Ishikawa (cell line): Measurements from ENCODE around the gene PRTN3.
A peak's percentile ranks its signal among the peaks of the same experiment; 100 is the strongest.

Experiments used
- CEBPB ChIP-seq: IDR thresholded peaks from 2 replicates; pipeline ENCODE4 v1.6.1; 2012
- CREB1 ChIP-seq: IDR thresholded peaks from 2 replicates; pipeline ENCODE4 v1.6.1; 2012; ENCODE audit warnings: low read depth
- EGR1 ChIP-seq: IDR thresholded peaks from 2 replicates; pipeline ENCODE4 v1.6.1; 2012
- EP300 ChIP-seq: IDR thresholded peaks from 2 replicates; pipeline ENCODE4 v1.6.1; 2012; ENCODE audit warnings: borderline replicate concordance
- FOXM1 ChIP-seq: IDR thresholded peaks from 2 replicates; pipeline ENCODE4 v1.6.1; 2012; ENCODE audit warnings: low read depth, borderline replicate concordance
- NFIC ChIP-seq: IDR thresholded peaks from 2 replicates; pipeline ENCODE4 v1.6.1; 2012
- RAD21 ChIP-seq: IDR thresholded peaks from 2 replicates; pipeline ENCODE4 v1.6.1; 2012; ENCODE audit warnings: low read depth
- TAF1 ChIP-seq: IDR thresholded peaks from 2 replicates; pipeline ENCODE4 v1.6.1; 2012; ENCODE audit warnings: low read depth, mild to moderate bottlenecking
- TCF12 ChIP-seq: IDR thresholded peaks from 2 replicates; pipeline ENCODE4 v1.6.1; 2012; ENCODE audit warnings: low read depth
- TEAD4 ChIP-seq: IDR thresholded peaks from 2 replicates; pipeline ENCODE4 v1.6.1; 2012
- YY1 ChIP-seq: IDR thresholded peaks from 2 replicates; pipeline ENCODE4 v1.6.1; 2012; ENCODE audit warnings: low read depth
- ZBTB7A ChIP-seq: IDR thresholded peaks from 2 replicates; pipeline ENCODE4 v1.6.1; 2012; ENCODE audit warnings: low read depth
- TF ChIP-seq, protein P1 (sequence below): IDR thresholded peaks from 2 replicates; pipeline ENCODE4 v1.6.1; 2012
- TF ChIP-seq, protein P2 (sequence below): IDR thresholded peaks from 2 replicates; pipeline ENCODE4 v1.6.1; 2012; ENCODE audit warnings: low read depth, mild to moderate bottlenecking
- TF ChIP-seq, protein P3 (sequence below): IDR thresholded peaks from 2 replicates; pipeline ENCODE4 v1.6.1; 2012

The PRTN3 gene

DNA sequence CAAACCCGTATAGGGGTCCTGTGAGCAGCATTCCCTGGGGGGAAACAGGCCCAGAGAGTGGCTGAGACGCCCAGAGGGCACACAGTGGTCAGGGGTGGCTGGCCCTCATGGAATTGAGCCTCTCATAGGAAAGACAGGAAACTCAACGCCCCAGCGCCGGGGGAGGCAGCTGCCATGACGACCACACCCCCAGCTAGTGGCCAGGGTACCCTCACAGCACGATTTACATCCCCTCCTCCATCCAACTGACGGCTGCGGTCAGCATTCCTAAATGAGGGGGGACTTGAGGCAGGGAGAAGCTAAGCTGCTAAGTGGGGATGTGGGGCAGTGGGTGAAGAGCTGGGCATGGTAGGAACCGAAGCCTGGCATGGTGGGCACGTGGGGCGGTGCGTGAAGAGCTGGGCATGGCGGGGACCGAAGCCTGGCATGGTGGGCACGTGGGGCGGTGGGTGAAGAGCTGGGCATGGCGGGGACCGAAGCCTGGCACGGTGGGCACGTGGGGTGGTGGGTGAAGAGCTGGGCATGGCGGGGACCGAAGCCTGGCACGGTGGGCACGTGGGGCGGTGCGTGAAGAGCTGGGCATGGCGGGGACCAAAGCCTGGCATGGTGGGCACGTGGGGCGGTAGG, 42.2 kb downstream of the PRTN3 start:
- no peak for TF ChIP-seq CEBPB
- TF ChIP-seq, protein P1, sequence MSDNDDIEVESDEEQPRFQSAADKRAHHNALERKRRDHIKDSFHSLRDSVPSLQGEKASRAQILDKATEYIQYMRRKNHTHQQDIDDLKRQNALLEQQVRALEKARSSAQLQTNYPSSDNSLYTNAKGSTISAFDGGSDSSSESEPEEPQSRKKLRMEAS = no peak

DNA sequence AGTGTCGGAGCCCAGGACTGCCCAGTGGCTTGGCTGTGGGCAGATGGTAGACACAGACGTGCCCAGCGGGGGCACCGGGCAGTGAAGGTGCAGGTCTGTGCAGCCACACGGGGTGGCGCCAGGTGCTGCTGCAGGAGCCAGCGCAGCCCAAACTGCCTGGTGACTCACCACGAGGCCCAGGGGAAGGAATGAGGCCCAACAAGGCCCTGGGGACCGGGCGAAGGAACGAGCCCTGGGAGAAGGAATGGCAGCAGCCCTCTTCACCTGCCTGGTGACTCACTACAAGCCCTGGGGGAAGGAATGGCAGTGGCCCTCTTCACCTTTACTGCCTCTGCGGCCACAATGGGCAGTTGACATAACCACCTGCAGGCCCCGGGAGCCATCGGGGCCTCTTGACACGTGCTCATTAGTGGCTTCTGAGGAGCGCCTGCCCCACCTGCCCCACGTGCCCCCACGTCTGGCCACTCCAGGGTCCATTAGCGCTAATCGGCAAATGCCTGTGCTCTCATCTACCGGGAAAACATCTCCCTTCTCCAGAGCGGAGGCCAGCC, 42.9 kb downstream of the PRTN3 start:
- TF ChIP-seq, protein P2, sequence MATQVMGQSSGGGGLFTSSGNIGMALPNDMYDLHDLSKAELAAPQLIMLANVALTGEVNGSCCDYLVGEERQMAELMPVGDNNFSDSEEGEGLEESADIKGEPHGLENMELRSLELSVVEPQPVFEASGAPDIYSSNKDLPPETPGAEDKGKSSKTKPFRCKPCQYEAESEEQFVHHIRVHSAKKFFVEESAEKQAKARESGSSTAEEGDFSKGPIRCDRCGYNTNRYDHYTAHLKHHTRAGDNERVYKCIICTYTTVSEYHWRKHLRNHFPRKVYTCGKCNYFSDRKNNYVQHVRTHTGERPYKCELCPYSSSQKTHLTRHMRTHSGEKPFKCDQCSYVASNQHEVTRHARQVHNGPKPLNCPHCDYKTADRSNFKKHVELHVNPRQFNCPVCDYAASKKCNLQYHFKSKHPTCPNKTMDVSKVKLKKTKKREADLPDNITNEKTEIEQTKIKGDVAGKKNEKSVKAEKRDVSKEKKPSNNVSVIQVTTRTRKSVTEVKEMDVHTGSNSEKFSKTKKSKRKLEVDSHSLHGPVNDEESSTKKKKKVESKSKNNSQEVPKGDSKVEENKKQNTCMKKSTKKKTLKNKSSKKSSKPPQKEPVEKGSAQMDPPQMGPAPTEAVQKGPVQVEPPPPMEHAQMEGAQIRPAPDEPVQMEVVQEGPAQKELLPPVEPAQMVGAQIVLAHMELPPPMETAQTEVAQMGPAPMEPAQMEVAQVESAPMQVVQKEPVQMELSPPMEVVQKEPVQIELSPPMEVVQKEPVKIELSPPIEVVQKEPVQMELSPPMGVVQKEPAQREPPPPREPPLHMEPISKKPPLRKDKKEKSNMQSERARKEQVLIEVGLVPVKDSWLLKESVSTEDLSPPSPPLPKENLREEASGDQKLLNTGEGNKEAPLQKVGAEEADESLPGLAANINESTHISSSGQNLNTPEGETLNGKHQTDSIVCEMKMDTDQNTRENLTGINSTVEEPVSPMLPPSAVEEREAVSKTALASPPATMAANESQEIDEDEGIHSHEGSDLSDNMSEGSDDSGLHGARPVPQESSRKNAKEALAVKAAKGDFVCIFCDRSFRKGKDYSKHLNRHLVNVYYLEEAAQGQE = no peak
- peak; percentile 68 for TF ChIP-seq TCF12
- TF ChIP-seq YY1 = peak; percentile 50; the same call in 1 of the 2 replicates
- peak; percentile 54; the same call in 1 of the 2 replicates for TF ChIP-seq RAD21
- TF ChIP-seq, protein P1 = peak; percentile 81
- no peak for TF ChIP-seq FOXM1

DNA sequence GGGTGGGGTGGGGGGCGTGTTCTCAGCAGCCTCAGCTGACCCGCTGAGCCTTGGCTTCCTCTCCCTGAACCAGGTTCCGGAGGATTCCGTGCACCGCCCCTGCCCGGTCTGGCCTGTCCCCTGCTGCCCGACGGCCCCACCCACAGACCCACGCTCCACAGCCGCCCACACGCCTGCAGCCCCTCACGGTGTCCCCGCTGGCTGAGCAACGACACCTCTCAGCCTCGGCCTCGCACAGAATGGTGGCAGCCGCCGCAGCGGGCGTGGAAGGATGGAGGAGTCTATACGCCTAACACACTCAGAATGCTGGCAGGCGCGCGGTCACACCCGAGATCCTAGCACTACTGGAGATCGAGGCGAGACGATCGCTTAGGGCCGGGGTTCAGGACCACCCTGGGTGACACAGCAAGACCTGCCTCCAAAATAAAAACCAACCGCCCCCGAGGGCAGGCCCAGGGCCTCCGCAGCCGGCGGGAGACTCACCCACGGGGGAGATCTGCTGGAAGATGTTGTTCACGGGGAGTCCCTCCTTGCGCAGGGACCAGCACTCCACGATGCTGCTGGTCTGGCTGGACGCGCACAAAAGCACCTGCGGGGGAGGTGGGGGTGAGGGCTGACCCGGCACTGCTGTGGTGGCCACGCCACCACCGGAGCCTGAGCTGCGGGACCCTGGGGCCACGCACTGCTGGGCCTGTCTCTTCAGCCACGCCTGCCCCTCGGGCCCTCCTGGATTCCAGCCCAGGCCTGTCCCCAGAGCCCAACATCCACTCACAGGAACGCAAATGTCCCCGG, 43.8 kb downstream of the PRTN3 start:
- no peak for TF ChIP-seq CEBPB
- no peak for TF ChIP-seq TEAD4
- no peak for TF ChIP-seq ZBTB7A
- TF ChIP-seq, protein P3, sequence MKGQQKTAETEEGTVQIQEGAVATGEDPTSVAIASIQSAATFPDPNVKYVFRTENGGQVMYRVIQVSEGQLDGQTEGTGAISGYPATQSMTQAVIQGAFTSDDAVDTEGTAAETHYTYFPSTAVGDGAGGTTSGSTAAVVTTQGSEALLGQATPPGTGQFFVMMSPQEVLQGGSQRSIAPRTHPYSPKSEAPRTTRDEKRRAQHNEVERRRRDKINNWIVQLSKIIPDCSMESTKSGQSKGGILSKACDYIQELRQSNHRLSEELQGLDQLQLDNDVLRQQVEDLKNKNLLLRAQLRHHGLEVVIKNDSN = no peak
- TF ChIP-seq CREB1 = no peak
- TF ChIP-seq, protein P1 = no peak

DNA sequence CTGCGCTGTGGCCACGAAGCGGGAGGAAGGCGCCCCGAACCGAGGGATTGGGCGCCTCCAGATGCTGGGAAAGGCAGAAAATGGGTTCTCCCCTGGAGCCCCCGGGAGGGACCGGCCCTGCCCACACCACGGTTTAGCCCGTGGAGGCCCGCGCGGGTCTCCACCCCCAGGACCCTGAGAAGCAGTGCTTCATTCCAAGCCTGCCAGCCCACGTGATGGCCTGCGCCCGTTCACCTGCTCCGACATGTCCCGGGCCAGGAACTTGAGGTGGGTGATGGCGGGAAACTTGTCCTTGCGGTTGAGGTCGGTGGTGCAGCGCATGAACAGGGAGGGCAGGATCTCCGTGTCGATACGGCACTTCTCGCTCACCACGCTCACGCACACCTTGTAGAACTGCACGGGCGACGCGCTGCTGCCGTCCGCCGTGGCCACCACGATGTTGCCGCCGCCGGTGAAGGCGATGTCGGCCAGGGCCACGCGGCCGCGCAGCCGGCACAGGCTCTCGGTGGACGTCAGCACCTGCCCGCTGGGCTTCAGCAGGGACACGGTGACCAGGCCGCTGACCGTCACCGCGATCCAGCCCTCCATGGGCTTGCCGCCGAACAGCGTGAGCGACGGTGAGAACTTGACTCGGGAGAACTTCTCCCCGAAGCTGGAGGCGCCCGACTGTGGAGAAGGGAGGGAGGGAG, 44.9 kb downstream of the PRTN3 start:
- TF ChIP-seq FOXM1 = no peak
- TF ChIP-seq EGR1 = no peak
- TF ChIP-seq TAF1 = no peak
- no peak for TF ChIP-seq RAD21
- no peak for TF ChIP-seq TCF12
- TF ChIP-seq YY1 = no peak
- TF ChIP-seq, protein P1 = no peak

DNA sequence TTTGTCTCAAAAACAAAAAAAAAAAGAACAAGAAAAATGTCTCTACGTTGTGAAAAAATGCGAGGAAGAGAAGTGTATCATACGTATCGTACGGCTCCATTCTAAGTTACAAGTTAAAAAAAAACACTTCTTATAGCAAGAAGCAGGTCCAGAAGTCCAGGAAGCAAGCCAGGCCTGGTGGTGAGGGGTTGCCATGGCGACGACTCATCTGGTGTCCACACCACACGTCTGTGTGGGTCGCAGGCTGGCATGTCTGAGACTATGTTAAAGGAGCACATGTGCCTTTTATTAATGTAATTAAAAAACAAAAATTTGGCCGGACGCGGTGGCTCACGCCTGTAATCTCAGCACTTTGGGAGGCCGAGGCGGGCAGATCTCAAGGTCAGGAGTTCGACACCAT, 46.3 kb downstream of the PRTN3 start:
- TF ChIP-seq, protein P2 = no peak
- TF ChIP-seq EP300 (no peak), TCF12 (no peak), TAF1 (no peak), NFIC (no peak), EGR1 (no peak), TEAD4 (no peak), CREB1 (no peak)

DNA sequence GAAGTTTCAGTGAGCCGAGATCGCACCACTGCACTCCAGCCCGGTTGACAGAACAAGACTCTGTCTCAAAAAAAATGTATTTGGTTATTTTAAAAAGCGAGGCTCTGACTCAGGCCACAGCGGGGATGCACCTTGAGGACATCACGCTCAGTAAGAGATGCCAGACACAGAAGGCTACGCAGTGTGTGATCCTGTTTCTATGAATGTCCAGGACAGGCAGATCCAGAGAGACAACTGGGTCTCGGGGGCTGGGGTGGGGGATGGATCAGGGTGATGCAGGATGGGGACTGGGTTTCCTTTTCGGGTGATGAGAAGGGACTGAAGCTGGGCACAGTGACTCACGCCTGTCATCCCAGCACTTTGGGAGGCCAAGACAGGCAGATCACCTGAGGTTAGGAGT, 46.8 kb downstream of the PRTN3 start:
- TF ChIP-seq CREB1 = no peak
- no peak for TF ChIP-seq EP300
- TF ChIP-seq RAD21 = no peak
- no peak for TF ChIP-seq EGR1
- TF ChIP-seq FOXM1 = no peak
- TF ChIP-seq TAF1 = no peak
- TF ChIP-seq, protein P2 = no peak
- TF ChIP-seq, protein P1 = no peak
- TF ChIP-seq TEAD4 = no peak
- no peak for TF ChIP-seq TCF12
- no peak for TF ChIP-seq ZBTB7A
- TF ChIP-seq, protein P3 = no peak
- no peak for TF ChIP-seq YY1
- no peak for TF ChIP-seq CEBPB
- TF ChIP-seq NFIC = no peak
